Activated gamma-delta T cell treated with Interleukin-2 at 50 U/mL for 16 hours (primary cell): ENCODE data around the gene SCMH1.
"Not testable (repeated sequence)": the region's sequence is repeated elsewhere in the genome, so short reads cannot be mapped to it uniquely, and the experiment has no call there.

Source experiments
- DNase-seq: peaks from one replicate; pipeline ENCODE4 v3.0.0-alpha.2; 2020

Gene SCMH1

GRCh38 chr1:41241749-41242341 is at the start of gene SCMH1:
TSS of gene SCMH1 (minus strand) at chr1:41242306. CDS start at chr1:41186133, 56,173 bp downstream.
- peak; percentile 46 for DNase-seq

DNA sequence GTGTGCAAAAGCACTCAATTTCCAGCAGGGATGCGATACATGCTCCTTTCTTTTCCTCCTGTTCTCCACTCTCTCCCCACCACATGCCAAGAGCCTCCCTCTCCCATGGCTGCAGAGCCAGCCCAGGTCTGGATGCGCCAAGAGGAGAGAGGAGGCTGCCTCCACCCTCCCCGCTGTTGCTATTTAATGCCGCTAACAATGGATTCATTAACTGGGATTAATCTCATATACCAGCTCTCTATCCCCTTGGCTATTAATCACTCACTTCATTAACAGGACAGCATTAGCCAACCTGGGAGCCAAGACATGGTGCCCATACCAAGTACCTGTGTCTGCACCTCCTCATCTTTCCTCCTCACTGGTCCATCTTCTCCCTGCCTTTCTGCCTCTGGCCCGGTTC is 49.1 kb upstream of the SCMH1 start:
- no peak for DNase-seq

GRCh38 chr1:41289196-41289595 is 47.1 kb upstream of the SCMH1 start:
- no peak for DNase-seq

DNA sequence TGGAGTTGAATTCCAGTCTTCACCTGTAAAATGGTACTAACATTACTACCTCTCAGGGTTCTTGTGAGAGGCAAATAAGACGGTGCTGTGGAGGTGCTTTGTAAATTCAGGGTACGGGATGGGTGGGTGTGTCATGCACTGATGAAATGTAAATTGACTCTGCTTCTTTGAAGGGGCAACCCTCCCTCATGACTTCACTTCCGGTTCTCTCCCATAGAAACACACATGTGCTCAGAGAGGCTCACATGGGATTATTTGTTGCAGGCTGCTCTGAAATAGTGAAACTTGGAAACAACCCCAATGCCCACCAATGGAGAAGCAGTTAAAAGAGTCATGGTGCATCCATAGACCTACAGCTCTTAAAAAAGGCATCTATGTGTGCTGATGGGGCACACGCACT is 44.9 kb upstream of the SCMH1 start:
- DNase-seq, result no peak

GRCh38 chr1:41286486-41286885 is 44.4 kb upstream of the SCMH1 start:
- DNase-seq, result no peak

DNA sequence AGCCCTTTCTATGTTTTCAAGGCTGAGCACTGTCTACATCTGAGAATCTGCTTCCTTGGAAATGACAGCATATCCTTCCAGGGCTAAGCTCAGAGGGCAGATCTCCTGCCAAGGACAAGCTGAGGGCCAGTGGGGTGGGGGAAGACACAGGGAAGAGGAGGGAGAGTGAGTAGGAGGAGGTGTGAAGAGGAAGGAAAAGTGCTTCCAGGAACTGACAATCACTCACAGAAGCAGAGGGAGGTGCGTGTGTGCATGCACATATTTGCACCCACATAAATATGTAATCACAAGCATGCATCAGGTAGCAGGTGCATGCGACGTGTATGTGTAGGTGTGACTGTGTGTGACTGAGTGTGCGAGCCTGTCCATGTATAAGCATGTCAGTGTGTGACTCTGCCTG is 43.7 kb upstream of the SCMH1 start:
- no peak for DNase-seq

DNA sequence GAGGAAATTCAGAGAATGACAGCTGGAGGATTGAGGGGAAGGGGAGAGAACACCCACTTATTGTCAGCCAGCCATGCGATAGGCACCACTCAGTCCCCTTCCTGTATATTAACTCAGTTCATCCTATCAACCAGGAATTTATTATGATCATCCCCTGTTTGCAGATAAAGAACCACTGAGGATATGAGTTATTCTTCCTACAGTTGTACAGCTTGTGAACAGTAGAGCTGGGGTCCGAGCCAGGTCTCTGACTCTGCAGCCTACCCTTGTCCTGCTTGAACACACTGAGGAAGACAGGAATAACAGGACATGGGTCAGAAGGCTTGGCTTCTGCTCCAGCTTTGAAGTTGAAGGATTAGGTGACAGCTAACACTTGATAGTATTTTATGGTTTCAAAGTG is 42.0 kb upstream of the SCMH1 start:
- DNase-seq, result no peak

GRCh38 chr1:41282679-41283317 is 40.7 kb upstream of the SCMH1 start:
- DNase-seq, result peak; percentile 13

- DNase-seq, result no peak
Observed at GRCh38 chr1:41281334-41281733, 39.2 kb upstream of the SCMH1 start.

DNA sequence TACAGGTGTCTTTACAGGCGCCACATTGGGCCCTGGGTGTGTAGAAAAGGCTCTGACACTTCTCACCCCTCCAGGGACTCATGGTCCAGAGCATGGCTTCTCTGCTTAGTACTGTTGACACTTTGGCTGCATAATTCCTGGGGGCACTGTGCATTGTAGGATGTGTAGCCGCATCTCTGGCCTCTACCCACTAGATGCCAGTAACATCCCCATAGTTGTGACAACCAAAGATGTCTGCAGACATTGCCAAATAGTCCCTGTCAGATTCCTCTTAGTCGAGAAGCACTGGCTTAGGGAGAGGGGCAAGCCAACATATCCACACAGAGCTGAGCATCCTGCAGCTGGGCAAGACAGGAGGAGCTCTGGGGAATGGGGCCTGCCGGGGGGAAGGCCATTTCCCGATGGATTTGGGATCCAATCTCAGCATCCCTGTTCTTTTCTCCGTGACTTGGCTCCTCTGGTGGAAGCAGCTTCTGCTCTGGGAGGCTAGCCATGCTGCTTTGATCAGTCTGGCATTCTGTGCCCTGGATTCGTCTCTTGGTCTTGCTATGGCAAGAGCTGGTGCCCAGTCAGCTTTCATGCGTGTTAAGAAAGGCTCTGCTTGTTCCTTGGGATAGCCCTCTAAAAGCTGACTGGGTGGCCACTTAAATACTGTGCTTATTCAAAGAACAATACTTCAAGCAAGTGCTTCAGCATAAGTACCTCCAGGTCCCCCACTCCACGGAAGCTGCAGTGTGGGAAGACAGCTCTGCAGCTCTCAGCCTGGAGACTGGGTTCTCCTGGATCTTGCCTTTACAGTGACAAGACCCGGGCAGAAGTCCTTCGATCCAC is 38.3 kb upstream of the SCMH1 start:
- DNase-seq, result no peak

DNA sequence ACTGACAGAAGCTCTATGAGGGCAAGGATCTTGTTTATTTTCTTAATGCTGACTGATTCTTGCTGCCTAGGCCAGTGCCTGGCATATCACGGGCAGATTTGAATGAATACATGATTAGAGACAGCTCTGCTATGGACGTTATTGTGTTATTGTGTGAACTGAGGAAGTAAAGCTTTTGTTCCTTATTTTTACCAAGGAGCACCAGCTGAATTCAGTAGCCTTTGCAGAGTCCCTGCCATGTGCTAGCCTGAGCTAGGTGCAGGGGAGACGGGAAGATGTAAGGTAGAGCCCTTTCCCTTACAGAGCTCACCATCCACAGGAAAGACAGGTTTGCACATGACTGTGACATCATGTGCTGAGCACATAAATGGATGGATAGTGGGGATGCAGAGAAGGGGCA is 36.0 kb upstream of the SCMH1 start:
- DNase-seq, result no peak

- no peak for DNase-seq
Observed at GRCh38 chr1:41277371-41277975, 35.4 kb upstream of the SCMH1 start.

GRCh38 chr1:41275831-41276230 is 33.7 kb upstream of the SCMH1 start:
- DNase-seq, result no peak

GRCh38 chr1:41274752-41275545 is 32.8 kb upstream of the SCMH1 start:
- no peak for DNase-seq

GRCh38 chr1:41272601-41273000 is 30.5 kb upstream of the SCMH1 start:
- no peak for DNase-seq

DNA sequence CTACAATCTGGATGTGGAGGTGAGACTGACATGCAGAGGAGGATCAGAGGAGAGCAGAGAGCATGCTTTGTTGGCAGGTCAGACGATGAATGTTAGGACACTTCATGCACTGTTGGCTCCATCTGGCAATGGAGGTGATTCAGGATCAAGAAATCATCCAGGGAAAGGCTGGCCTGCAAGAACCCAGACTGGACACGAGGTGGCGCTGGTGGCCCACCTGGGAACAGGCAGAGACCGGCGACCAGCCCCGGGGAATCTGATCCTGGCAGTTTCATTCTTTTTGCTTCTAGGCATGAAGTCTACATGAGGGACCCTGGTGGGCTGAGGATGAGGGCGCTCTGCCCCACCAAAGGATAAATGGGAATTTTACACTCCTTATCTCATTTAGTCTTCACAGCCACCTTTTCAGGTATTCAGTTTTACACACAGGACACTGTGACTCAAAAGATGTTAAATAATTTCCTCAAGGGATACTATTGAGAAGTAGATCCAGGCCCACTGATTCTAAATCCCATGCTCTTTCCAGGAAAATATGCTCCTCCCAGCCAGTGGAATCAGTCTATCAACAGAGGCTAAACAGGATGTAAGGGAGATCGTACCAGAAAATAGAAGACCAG is 26.2 kb upstream of the SCMH1 start:
- DNase-seq, result peak; percentile 57

- no peak for DNase-seq
Observed at GRCh38 chr1:41261926-41262618, 20.0 kb upstream of the SCMH1 start.

DNA sequence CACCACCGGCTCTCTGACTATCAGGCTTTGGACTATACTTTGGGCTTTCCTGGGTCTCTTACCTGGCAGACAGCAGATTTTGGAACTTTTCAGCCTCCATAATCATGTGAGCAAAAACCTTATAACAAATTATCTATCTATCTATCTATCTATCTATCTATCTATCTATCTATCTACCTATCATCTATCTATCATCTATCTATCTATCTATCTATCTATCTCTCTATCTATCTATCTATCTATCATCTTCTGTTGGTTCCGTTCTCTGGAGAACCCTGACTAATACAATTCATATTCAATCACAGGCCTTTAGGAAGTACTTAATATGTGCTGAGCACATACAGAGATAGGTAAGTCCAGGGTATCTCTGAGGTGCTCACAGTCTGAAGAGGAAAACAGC is 18.7 kb upstream of the SCMH1 start:
- no peak for DNase-seq

DNA sequence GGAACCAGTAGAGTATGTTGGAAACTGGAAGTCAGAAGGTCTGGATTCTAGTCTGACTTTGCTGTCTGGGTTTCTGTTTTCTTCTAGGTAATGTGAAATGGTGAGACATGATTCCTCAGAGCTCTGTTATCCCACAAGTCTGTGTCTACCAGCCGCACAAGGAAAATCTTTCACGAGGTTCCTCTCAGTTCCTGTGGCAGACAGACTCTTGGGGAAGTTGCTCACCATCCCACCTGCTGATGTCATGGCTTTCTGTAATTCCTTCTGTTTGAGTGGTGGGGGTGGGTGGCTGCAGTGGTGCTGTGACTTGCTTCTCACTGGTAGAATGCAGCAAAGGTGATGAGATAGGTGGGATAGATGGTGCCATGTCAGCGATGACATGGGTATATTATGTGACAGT is 17.1 kb upstream of the SCMH1 start:
- no peak for DNase-seq

- DNase-seq, result no peak
Observed at GRCh38 chr1:41255978-41256377, 13.9 kb upstream of the SCMH1 start.

GRCh38 chr1:41251120-41251519 is 9.0 kb upstream of the SCMH1 start:
- DNase-seq, result not testable (repeated sequence)

GRCh38 chr1:41249319-41249718 is 7.2 kb upstream of the SCMH1 start:
- no peak for DNase-seq
